ENCODE measurements around the gene NRXN2.
"Not testable (repeated sequence)": the region's sequence is repeated elsewhere in the genome, so short reads cannot be mapped to it uniquely, and the experiment has no call there.

Gene NRXN2

GRCh38 chr11:64606796-64607380 lies 116.1 kb downstream of the NRXN2 start:
- DNase-seq (ENCODE audit: low read depth in 3 of 3), result no peak

GRCh38 chr11:64605656-64606585 lies 117.1 kb downstream of the NRXN2 start:
- DNase-seq (ENCODE audit: low read depth in 3 of 3), result no peak

- DNase-seq (ENCODE audit: low read depth in 3 of 3), result no peak
Measured at GRCh38 chr11:64605244-64605560, 117.8 kb downstream of the NRXN2 start.

DNA sequence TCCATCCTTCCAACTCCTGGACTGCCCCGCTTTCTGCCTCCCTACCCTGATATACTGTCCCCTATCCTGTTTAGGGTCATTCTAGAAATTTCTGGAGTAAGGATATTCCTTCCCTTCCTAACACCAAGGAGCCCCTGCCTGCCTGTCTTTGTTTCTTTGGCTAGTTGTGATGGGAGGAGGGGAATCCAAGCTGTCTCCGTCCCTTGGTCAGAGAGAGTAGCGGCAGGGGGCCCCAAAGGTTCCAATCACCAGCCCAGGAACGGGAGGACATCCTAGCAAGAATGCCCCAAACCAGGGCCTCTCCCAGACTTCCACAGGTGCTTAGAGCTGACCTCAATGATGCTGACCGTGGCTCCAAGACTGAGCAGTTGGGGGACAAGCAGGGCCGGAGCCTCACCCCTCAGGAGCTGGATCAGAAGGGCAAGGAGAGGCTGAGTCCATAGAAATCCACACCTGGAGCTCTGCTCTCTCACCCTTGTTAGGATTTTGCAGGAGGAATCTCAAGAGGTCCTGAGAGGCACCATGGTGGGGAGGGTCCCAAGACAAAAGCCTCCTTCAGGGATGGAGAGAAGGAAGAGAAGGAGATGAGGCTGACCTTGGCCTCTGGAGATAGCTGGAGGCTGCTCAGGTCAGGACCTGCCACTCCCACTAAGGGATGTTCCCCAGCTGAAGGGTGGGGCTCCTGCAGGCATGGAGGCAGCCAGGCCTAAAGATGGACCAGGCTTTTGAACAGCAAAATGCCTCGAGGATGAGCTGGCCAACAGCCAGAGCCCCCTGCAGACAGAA lies 118.3 kb downstream of the NRXN2 start:
- DNase-seq (ENCODE audit: low read depth in 3 of 3), result no peak

DNA sequence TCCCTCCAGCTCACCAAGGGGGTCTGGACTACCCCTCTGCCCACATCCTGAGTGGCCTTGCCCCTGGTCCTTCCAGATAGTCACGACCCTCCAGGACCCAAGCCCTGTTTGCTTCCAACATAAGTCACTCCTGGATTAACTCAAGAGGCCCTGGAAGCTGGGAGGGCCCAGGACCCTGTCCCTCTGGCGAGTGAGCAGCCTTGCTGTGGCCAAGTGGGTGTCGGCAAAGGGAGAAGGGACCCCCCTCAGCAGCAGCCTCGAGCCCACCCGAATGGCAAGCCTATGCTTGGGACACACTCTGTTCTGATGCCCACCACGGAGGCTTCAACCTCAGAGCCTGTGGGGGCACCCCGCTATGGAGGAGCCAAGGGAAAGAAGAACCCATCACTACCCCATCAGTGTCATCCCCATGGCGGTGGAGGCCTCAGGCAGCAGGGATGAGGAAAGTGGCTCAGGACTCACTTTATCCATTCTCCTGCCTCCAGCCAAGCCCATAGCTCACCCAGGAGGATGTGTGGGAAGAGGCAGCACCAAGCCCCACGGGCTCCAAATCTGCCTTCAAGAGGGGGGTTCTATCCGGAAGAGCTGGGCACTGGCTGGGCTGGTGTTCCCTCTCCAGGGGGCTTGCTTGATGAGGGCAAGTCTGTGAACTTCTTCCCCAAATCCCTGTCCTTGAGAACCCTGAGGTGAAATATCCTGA lies 119.4 kb downstream of the NRXN2 start:
- DNase-seq (ENCODE audit: low read depth in 3 of 3), result no peak

- DNase-seq (ENCODE audit: low read depth in 3 of 3), result no peak
Measured at GRCh38 chr11:64602466-64603070, 120.4 kb downstream of the NRXN2 start.

DNA sequence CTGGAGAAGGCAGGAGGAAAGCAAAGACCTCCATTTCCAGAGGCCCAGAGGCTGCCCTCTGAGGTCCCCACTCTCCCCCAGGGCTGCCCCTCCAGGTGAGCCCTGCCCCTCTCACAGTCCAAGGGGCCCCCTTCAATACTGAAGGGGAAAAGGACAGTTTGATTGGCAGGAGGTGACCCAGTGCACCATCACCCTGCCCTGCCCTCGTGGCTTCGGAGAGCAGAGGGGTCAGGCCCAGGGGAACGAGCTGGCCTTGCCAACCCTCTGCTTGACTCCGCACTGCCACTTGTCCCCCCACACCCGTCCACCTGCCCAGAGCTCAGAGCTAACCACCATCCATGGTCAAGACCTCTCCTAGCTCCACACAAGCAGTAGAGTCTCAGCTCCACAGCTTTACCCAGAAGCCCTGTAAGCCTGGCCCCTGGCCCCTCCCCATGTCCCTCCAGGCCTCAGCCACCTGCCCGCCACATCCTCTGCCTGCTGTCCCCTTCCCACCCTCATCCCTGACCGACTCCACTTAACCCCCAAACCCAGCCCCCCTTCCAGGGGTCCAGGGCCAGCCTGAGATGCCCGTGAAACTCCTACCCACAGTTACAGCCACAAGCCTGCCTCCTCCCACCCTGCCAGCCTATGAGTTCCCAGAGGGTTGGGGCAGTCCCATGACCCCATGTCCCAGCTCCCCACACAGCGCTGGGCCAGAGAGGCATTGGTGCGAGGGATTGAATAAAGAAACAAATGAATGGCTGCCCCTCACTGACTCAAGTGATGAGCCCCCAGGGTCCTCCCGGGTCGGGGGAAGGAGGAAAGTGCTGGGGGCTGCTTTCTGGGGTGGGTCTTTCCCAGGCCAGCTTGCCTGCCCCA lies 121.2 kb downstream of the NRXN2 start:
- DNase-seq (ENCODE audit: low read depth in 3 of 3), result no peak

- DNase-seq (ENCODE audit: low read depth in 3 of 3), result no peak
Measured at GRCh38 chr11:64600281-64600992, 122.6 kb downstream of the NRXN2 start.

DNA sequence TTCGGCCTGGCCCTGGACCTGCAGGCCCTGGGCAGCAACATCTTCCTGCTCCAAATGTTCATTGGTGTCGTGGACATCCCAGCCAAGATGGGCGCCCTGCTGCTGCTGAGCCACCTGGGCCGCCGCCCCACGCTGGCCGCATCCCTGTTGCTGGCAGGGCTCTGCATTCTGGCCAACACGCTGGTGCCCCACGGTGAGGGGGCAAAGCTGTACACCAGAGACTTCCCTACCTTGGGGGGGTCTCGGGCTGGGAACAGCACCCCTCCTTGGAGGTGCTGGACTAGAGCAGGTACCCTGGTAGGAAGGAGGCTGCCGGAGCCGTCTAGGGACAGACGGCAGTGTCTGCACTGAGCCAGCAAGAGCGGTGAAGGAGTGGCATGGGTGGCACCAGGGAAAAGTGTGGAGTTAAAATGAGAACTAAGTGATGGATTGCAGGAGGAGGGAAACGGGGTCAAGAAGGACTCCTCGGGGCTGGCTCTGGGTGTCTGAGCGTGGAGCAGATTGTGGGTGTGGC lies 123.2 kb downstream of the NRXN2 start:
- no peak for DNase-seq (ENCODE audit: low read depth in 3 of 3)

DNA sequence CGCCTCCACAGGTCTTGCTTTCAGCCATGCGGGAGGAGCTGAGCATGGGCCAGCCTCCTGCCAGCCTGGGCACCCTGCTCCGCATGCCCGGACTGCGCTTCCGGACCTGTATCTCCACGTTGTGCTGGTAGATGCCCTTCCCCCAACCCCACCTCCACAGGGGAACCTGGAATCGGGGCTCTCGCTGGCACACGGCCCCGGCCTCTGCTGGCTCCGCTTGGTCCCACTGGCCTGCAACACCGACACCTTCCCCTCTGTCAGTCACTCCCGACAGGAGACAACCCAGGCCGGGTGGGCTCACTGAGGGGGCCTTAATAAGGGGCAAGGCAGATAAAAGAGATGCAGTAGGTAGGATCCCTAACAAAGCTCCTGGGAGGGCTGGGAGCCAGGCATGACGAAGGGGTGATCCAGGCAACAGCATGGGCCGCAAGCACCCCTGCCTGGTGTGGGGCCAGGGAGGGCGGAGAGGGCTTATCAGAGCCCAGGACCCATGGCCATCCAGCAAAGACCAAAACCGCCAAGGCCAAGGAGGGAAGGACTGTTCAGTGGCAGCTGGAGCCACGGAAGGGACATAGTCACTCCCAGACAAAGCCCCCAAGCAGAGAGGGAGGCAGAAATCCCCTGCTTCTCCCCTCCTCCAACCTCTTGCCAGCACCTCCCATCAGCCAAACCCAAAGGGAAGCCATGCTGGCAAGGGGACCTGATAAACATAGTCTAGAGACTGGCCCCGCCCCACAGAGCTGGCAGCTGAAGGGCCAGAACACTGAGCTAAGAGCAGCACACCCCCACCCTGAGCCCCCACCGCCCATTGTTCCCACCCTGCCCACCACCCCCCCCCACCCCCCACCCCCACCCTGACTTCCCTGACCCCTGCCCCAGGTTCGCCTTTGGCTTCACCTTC lies 124.0 kb downstream of the NRXN2 start:
- DNase-seq (ENCODE audit: low read depth in 3 of 3), result no peak

- no peak for DNase-seq (ENCODE audit: low read depth in 3 of 3)
Measured at GRCh38 chr11:64598106-64598796, 124.7 kb downstream of the NRXN2 start.

- no peak for DNase-seq (ENCODE audit: low read depth in 3 of 3)
Measured at GRCh38 chr11:64597671-64598101, 125.3 kb downstream of the NRXN2 start.

DNA sequence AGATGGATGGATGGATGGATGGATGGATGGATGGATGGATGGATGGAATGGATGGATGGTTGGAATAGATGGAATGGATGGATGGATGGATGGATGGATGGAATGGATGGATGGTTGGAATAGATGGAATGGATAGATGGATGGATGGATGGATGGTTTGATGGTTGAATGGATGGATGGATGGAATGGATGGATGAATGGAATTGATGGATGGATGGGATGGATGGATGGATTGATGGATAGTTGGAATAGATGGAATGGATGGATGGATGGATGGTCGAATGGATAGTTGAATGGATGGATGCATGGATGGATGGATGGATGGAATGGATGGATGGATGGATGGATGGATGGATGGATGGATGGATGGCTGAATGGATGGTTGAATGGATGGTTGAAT lies 127.1 kb downstream of the NRXN2 start:
- DNase-seq (ENCODE audit: low read depth in 3 of 3), result not testable (repeated sequence)

GRCh38 chr11:64594159-64594939 lies 128.6 kb downstream of the NRXN2 start:
- DNase-seq (ENCODE audit: low read depth in 3 of 3), result no peak

DNA sequence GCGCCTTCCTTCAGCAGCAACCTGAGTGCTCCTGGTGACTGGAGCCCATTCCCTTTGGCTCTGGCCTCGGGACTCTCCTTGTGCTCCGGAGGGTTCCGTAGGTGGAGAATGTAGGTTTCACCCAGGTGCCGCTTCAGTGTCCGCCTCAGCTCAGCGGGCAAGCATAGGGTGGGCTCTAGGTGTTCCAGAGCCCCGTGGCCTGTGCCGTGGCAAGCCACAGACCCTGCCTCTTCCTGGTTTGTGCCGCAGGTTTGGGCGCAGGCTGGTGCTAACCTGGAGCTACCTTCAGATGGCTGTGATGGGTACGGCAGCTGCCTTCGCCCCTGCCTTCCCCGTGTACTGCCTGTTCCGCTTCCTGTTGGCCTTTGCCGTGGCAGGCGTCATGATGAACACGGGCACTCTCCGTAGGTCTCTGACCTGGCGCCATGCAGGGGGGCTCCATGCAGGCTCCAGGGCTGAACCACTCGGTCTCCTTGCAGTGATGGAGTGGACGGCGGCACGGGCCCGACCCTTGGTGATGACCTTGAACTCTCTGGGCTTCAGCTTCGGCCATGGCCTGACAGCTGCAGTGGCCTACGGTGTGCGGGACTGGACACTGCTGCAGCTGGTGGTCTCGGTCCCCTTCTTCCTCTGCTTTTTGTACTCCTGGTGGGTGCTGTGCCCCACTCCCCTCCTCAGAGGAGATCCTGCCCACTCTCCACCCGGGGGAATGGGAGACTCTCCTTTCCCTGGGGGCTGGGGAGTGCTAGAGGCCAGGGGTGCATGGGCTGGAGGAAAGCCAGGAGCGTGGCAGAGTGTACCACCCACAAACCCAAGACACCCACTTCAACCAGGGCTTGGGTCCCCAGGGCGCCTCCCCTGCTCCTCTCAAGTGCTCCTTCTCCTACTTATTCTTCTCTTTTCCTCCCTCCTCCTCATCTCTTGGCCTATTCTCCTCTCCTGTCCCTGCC lies 129.6 kb downstream of the NRXN2 start:
- DNase-seq (ENCODE audit: low read depth in 3 of 3), result no peak

DNA sequence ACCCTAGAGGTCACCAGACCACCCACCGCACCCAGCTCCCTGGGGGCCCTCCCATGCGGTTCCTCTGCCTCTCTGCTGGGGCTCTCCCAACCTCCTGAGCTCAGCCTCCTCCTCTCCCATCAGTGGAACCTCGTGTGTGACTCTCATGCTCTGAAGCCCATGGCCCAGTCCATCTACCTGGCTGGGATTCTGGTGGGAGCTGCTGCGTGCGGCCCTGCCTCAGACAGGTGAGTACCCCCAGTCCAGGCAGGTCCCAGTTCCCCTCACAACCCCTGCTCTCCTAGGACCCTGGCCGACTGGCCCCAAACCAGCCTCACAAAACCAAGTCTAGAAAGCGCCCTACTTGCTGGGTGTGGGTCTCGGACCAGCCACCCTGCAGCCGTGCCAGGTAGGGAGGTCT lies 130.3 kb downstream of the NRXN2 start:
- no peak for DNase-seq (ENCODE audit: low read depth in 3 of 3)
